Stomach (tissue), 9 donors: Measurements from ENCODE around the gene BANF2. TPM values are rescaled to one million over a fixed set of nuclear protein-coding genes. Genes with fewer than 3 reads are reported as not detected.

ENCODE experiments used
- DNase-seq, 2 donors: peaks; one replicate each; pipeline versions ENCODE4 v3.0.0 to v3.0.0-alpha.2; 2013 to 2019
- H3K27ac ChIP-seq, 5 donors: fragments of 200-600 bp in 4 of 5; sonication (generic) in 4 of 5; one replicate each; pipeline ENCODE4 v1.5.1; 2013 to 2019; ENCODE audit warnings: mild to moderate bottlenecking in 1 of 5, moderate library complexity in 1 of 5
- H3K27me3 ChIP-seq, 3 donors: fragments of 200-600 bp; sonication (generic); one replicate each; pipeline ENCODE4 v1.5.1; 2017 to 2019; ENCODE audit warnings: mixed run types in 1 of 3
- H3K36me3 ChIP-seq, 4 donors: fragments of 200-600 bp; sonication (generic); 1 replicate in 3 of 4; 2 replicates in 1 of 4; pipeline ENCODE4 v1.5.1; 2016 to 2019
- H3K4me1 ChIP-seq, 4 donors: fragments of 200-600 bp; sonication (generic); one replicate each; pipeline ENCODE4 v1.5.1; 2016 to 2019
- H3K4me3 ChIP-seq, 4 donors: fragments of 200-600 bp; sonication (generic) in 3 of 4; one replicate each; pipeline ENCODE4 v1.5.1; 2016 to 2019; ENCODE audit warnings: mild to moderate bottlenecking in 1 of 4
- H3K9me3 ChIP-seq, 4 donors: fragments of 200-600 bp; sonication (generic); one replicate each; pipeline ENCODE4 v1.5.1; 2016 to 2019
- EP300 ChIP-seq: sonication (generic); formaldehyde crosslinking; IDR thresholded peaks from one replicate; pipeline ENCODE4 v1.6.1; 2017; ENCODE audit warnings: antibody characterized with exemption
- POLR2A ChIP-seq, 4 donors: fragments of 450-650 bp; IDR thresholded peaks; one replicate each; pipeline ENCODE4 v1.6.1; 2016; ENCODE audit warnings: antibody characterized with exemption in 4 of 4, control low read depth in 2 of 4, mild to moderate bottlenecking in 1 of 4, moderate library complexity in 1 of 4
- POLR2AphosphoS5 ChIP-seq, 3 donors: sonication (generic); formaldehyde crosslinking; IDR thresholded peaks; one replicate each; pipeline ENCODE4 v1.6.1; 2016; ENCODE audit warnings: antibody characterized with exemption in 3 of 3
- WGBS, 5 donors: extraction: QIAGEN DNeasy Blood & Tissue Kit in 3 of 5; methylation state at CpG; one replicate each; pipeline versions ENCODE4 v1.1.5 to v1.1.7; 2013 to 2018; 5-methylcytosine and 5-hydroxymethylcytosine counted together
- intact Hi-C: fragments of 100-400 bp; cut with DNase I; formaldehyde crosslinking; loops from one replicate; pipeline ENCODE4 v1.15.1; 2023; ENCODE audit warnings: low total_unique reads
- polyA plus RNA-seq, 3 donors: library from polyadenylated mRNA; stranded (reverse); fragments of 200-250 nt; gene quantifications; one replicate each; pipeline ENCODE4 v1.2.3, GENCODE V29; 2013
- total RNA-seq, 5 donors: library from RNA; depleted of rRNA; stranded (reverse); fragments of >200 nt; gene quantifications; one replicate each; pipeline versions ENCODE4 v1.1.0 to v1.2.3, GENCODE V29; 2014 to 2016
- TF ChIP-seq, protein P1 (sequence below), 7 experiments: fragments of 450-650 bp in 4 of 7; fragments of 200-600 bp in 3 of 7; sonication (generic) in 3 of 7; IDR thresholded peaks; one replicate each; pipeline ENCODE4 v1.5.1; 2016 to 2019; ENCODE audit warnings: antibody characterized with exemption in 7 of 7, control low read depth in 2 of 7, mild to moderate bottlenecking in 1 of 7
- donor health status: healthy with polysubstance abuse.
- donor health status: Bipolar disorder and iron deficiency.
- donor health status: healthy.

Gene BANF2
- total and polyA plus RNA-seq, 8 donors = not detected

DNA sequence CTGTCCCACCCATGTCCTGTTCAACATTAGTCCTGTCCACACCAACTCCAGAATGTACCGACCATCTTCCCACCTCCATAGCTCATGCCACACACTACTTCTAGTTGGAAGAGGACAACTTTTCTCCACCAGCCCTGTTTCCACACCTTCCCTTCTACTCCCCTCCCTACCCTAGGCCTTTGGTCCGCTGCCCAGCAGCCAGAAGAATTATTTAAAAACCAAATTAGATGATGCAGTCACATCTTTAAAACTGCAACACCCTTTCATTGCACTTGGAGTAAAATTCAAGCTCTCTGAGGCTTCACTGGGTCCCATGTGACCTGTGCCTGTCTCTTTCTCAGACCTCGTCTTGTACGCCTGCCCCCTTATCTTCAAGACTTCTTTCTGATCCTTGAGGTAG is 53.8 kb downstream of the BANF2 start:
- TF ChIP-seq EP300 (no peak), POLR2AphosphoS5 (IDR thresholded peaks at IDR 0.05) (no peak), POLR2A (IDR thresholded peaks at IDR 0.05) (no peak)
- TF ChIP-seq, protein P1, sequence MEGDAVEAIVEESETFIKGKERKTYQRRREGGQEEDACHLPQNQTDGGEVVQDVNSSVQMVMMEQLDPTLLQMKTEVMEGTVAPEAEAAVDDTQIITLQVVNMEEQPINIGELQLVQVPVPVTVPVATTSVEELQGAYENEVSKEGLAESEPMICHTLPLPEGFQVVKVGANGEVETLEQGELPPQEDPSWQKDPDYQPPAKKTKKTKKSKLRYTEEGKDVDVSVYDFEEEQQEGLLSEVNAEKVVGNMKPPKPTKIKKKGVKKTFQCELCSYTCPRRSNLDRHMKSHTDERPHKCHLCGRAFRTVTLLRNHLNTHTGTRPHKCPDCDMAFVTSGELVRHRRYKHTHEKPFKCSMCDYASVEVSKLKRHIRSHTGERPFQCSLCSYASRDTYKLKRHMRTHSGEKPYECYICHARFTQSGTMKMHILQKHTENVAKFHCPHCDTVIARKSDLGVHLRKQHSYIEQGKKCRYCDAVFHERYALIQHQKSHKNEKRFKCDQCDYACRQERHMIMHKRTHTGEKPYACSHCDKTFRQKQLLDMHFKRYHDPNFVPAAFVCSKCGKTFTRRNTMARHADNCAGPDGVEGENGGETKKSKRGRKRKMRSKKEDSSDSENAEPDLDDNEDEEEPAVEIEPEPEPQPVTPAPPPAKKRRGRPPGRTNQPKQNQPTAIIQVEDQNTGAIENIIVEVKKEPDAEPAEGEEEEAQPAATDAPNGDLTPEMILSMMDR (IDR thresholded peaks at IDR 0.05) = no peak
- peaks cover 0 to 11% (median 8%) of the 10 kb centered on the region in 4 donors for H3K4me1 ChIP-seq
- no peak for DNase-seq
- WGBS, 5 donors = 88 to 95% (median 91%) methylated on average over 4 of the region's 4 CpGs
- no peaks in the 10 kb centered on the region for H3K36me3 ChIP-seq
- H3K9me3 ChIP-seq = peaks cover 0 to 8% (median 6%) of the 10 kb centered on the region in 4 donors
- H3K27me3 ChIP-seq = no peaks in the 10 kb centered on the region
- H3K27ac ChIP-seq = no peak overlapping the region
- intact Hi-C loops = no loop called here
- no peak overlapping the region for H3K4me3 ChIP-seq

- 72 to 83% (median 76%) methylated on average over 6 of the region's 6 CpGs for WGBS, 5 donors
- H3K36me3 ChIP-seq = no peaks in the 10 kb centered on the region
- intact Hi-C loops = no loop called here
- peaks cover 0 to 17% (median 12%) of the 10 kb centered on the region in 4 donors for H3K9me3 ChIP-seq
- no peak for DNase-seq
- no peaks in the 10 kb centered on the region for H3K4me1 ChIP-seq
- no peak overlapping the region for H3K4me3 ChIP-seq
- H3K27ac ChIP-seq = no peak overlapping the region
- H3K27me3 ChIP-seq = no peaks in the 10 kb centered on the region
- TF ChIP-seq EP300 = no peak
- no peak for TF ChIP-seq POLR2AphosphoS5 (IDR thresholded peaks at IDR 0.05)
- TF ChIP-seq, protein P1 (IDR thresholded peaks at IDR 0.05) = no peak
- no peak for TF ChIP-seq POLR2A (IDR thresholded peaks at IDR 0.05)
Observed at GRCh38 chr20:17756529-17756928, 56.8 kb downstream of the BANF2 start.

DNA sequence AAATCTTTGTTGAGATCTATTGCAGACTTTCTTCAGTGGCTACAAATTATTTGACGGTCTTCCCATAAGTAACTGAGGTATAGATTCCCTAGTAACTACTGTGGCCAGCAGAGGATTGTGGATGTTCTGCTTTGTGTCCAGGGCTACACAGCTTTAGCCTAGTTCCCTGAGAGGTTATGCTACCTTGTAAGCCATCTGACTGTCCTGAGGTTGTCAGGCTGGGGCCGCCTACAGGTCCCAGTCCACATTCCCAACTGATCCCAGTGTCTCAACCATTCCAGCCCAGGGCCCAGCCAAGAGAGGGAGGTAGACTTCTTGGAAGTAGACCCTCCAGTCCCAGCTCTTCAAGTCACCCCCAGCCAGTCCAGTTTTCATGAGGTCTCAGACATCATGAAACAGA is 57.7 kb downstream of the BANF2 start:
- Histone ChIP-seq H3K27me3 (no peaks in the 10 kb centered on the region), H3K9me3 (peaks cover 0 to 17% (median 12%) of the 10 kb centered on the region in 4 donors), H3K4me1 (peaks cover 0 to 8% (median 5%) of the 10 kb centered on the region in 4 donors), H3K36me3 (no peaks in the 10 kb centered on the region), H3K27ac (no peak overlapping the region), H3K4me3 (no peak overlapping the region)
- DNase-seq = no peak
- no peak for TF ChIP-seq POLR2AphosphoS5 (IDR thresholded peaks at IDR 0.05)
- TF ChIP-seq POLR2A (IDR thresholded peaks at IDR 0.05) = no peak
- TF ChIP-seq, protein P1 (IDR thresholded peaks at IDR 0.05) = no peak
- no peak for TF ChIP-seq EP300
- intact Hi-C loops = no loop called here
- WGBS, 5 donors = 93 to 100% (median 97%) methylated on average over 1 to 2 of the region's 2 CpGs

- no peaks in the 10 kb centered on the region for H3K36me3 ChIP-seq
- no peak overlapping the region for H3K4me3 ChIP-seq
- H3K9me3 ChIP-seq = peaks cover 0 to 17% (median 12%) of the 10 kb centered on the region in 4 donors
- intact Hi-C loops = no loop called here
- H3K27ac ChIP-seq = no peak overlapping the region
- H3K4me1 ChIP-seq = peaks cover 0 to 13% (median 7%) of the 10 kb centered on the region in 4 donors
- 92 to 98% (median 94%) methylated on average over 3 of the region's 3 CpGs for whole genome bisulfite sequencing, 5 donors
- no peak for DNase-seq
- no peak for TF ChIP-seq EP300
- no peak for TF ChIP-seq POLR2AphosphoS5 (IDR thresholded peaks at IDR 0.05)
- TF ChIP-seq, protein P1 (IDR thresholded peaks at IDR 0.05) = no peak
- H3K27me3 ChIP-seq = no peaks in the 10 kb centered on the region
Observed at GRCh38 chr20:17758010-17758409, 58.2 kb downstream of the BANF2 start.
